Measurements from ENCODE around the gene ATP6V1G1. TPM values are rescaled to one million over a fixed set of nuclear protein-coding genes. Genes with fewer than 3 reads are reported as not detected.

ATP6V1G1 gene
- total RNA-seq, 1 donor from 2014 or later = 111 TPM

DNA sequence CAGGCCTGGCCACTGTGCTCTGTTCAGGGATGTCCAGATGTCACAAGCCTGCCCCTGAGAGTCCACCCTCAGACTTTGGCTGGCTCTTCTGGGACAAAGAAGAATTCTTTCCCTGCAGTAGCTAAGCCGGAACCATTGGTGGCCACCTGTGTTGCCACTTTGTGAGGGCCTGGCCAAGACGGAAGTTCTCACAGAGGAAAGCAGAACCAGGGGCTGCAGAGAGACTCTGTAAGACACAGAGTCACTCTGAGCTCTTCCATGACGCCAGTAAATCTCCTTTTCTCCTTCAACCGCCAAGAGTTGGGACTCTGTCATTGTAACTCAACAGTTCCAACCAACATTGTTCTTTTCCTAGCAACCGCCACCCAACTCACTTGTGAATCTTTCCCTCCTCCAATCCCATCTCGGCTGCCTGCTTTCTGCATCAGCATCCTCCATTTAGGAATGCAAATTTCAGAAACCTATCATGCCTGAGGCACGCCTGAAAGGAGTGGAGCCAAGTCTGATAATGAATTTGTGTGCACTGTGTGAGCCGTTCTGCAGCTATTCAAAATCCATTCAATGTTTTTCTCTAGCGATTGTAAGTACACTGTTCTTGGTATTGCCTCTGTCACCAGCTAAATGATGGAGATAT, 37.8 kb upstream of the ATP6V1G1 start:
- Mint-ChIP-seq H3K4me1 (no peaks in the 10 kb centered on the region), H3K27ac (ENCODE audit: unreplicated experiment) (no peak overlapping the region), H3K4me3 (no peak overlapping the region), H3K36me3 (ENCODE audit: low read depth) (no peaks in the 10 kb centered on the region), H3K9me3 (no peaks in the 10 kb centered on the region), H3K27me3 (ENCODE audit: low read depth) (peaks cover 43% of the 10 kb centered on the region)
- TF ChIP-seq, protein P1, sequence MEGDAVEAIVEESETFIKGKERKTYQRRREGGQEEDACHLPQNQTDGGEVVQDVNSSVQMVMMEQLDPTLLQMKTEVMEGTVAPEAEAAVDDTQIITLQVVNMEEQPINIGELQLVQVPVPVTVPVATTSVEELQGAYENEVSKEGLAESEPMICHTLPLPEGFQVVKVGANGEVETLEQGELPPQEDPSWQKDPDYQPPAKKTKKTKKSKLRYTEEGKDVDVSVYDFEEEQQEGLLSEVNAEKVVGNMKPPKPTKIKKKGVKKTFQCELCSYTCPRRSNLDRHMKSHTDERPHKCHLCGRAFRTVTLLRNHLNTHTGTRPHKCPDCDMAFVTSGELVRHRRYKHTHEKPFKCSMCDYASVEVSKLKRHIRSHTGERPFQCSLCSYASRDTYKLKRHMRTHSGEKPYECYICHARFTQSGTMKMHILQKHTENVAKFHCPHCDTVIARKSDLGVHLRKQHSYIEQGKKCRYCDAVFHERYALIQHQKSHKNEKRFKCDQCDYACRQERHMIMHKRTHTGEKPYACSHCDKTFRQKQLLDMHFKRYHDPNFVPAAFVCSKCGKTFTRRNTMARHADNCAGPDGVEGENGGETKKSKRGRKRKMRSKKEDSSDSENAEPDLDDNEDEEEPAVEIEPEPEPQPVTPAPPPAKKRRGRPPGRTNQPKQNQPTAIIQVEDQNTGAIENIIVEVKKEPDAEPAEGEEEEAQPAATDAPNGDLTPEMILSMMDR (conservative IDR thresholded peaks at IDR 0.05) = no peak
- DNase-seq (ENCODE audit: low read depth, low spot score) = no peak

DNA sequence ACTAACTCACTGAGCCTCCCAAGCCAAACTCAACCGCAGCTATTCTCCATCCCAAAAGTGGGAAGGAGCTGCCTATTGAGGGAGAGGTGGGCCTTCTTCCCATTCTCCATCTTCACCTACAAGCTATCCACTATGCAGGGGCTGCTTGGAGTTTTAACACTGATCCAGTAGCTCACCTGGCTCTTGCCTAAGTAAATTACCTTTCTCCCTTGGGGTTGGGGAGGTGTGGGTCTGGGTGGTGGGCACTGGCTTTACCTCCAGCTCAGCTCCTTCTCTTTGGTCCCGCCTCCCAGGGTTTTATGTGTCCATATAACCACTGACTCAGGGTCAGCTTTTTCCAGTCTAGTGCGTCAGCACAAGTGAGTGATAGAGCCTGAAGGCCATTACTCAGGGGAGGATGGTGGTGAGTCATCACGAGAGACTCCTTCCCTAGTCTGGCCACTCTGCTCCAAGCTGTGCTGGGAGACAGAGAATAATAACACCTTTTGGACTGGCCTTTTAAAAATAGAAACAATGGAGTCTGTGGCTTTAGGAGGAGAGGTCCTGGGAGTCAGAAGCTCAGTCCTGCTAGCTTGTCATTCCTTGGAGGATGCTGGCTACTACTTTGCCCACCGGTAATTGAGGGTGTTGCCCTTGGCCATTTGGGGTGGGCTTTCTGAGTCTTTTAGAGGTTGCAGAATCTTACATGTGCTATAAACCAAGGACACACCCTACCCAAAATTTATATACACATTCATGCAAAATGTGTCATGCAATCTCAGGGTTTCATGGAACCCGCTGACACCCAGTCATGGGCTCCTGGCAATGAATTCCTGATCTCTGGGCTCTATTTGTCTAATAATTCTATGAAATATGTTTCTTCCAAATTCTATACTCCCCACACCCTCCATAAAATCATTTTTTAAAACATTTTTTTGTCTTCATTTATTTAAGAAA, 35.6 kb upstream of the ATP6V1G1 start:
- no peaks in the 10 kb centered on the region for H3K9me3 Mint-ChIP-seq
- H3K4me1 Mint-ChIP-seq = no peaks in the 10 kb centered on the region
- peaks cover 29% of the 10 kb centered on the region for H3K27me3 Mint-ChIP-seq (ENCODE audit: low read depth)
- no peak overlapping the region for H3K27ac Mint-ChIP-seq (ENCODE audit: unreplicated experiment)
- TF ChIP-seq, protein P1 (conservative IDR thresholded peaks at IDR 0.05) = no peak
- H3K4me3 Mint-ChIP-seq = no peak overlapping the region
- DNase-seq (ENCODE audit: low read depth, low spot score) = no peak
- H3K36me3 Mint-ChIP-seq (ENCODE audit: low read depth) = no peaks in the 10 kb centered on the region

DNA sequence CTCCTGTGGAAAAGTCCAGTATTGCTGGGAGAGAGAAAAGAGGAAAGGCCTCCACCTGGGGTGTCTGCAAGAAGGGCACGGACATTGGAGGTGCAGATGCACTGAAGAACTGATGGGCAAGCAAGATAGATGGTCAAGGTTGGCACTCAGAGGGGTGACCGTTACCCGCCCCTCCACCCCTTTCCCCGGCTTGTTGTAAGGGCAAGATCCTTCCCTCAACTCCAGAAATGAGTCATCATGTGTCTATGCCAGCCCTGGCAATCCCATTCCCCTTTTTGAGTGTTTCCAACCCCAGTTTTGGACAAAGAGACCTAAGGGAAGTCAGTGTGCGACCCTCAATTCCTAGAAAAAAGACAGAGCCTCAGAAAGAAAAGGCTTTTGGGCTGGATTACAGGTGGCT, 34.9 kb upstream of the ATP6V1G1 start:
- Mint-ChIP-seq H3K27me3 (ENCODE audit: low read depth) (peaks cover 22% of the 10 kb centered on the region), H3K36me3 (ENCODE audit: low read depth) (no peaks in the 10 kb centered on the region), H3K27ac (ENCODE audit: unreplicated experiment) (no peak overlapping the region), H3K9me3 (no peaks in the 10 kb centered on the region), H3K4me1 (no peaks in the 10 kb centered on the region), H3K4me3 (no peak overlapping the region)
- DNase-seq (ENCODE audit: low read depth, low spot score) = no peak
- TF ChIP-seq, protein P1 (conservative IDR thresholded peaks at IDR 0.05) = no peak

DNA sequence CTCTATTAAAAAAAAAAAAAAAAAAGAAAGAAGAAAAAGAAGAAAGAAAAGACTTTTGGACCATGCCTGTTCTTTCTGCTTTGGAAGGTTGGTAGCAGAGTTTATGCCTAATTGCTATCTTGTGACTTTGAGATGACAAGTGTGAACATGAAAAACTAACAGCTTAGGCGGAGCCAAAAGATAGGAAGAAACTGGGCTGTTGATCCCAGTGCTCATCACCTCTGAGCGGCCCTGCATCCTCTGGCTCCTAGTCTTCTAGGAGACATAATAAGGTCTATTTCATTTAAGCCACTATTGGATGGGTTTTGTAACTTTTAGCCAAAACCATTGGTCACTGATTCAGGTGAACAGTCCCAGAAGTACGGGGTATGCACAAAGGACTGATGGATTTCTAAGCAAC, 34.4 kb upstream of the ATP6V1G1 start:
- Mint-ChIP-seq H3K9me3 (no peaks in the 10 kb centered on the region), H3K4me3 (no peak overlapping the region), H3K4me1 (no peaks in the 10 kb centered on the region), H3K36me3 (ENCODE audit: low read depth) (no peaks in the 10 kb centered on the region), H3K27ac (ENCODE audit: unreplicated experiment) (no peak overlapping the region), H3K27me3 (ENCODE audit: low read depth) (peaks cover 18% of the 10 kb centered on the region)
- TF ChIP-seq, protein P1 (conservative IDR thresholded peaks at IDR 0.05) = no peak
- DNase-seq (ENCODE audit: low read depth, low spot score) = no peak

DNA sequence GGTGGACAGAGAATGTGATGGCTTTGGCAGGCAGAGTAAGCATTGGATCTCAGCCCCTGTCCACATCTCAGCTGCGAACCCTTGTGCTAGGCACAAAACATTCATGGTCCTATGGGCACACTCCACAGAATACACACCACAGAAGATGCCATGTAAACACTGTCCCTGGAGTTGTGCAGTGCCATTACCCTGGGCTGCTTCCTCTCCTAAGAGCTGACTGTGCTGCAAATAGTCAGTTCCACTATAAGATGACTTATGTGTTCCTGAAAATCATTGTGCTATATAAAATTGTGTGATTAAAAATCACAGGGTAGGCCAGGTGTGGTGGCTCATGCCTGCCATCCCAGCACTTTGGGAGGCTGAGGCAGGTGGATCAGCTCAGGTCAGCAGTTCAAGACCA, 31.9 kb upstream of the ATP6V1G1 start:
- DNase-seq (ENCODE audit: low read depth, low spot score) = no peak
- no peak overlapping the region for H3K4me3 Mint-ChIP-seq
- TF ChIP-seq, protein P1 (conservative IDR thresholded peaks at IDR 0.05) = no peak
- no peaks in the 10 kb centered on the region for H3K4me1 Mint-ChIP-seq
- no peak overlapping the region for H3K27ac Mint-ChIP-seq (ENCODE audit: unreplicated experiment)
- no peaks in the 10 kb centered on the region for H3K9me3 Mint-ChIP-seq
- peaks cover 12% of the 10 kb centered on the region for H3K27me3 Mint-ChIP-seq (ENCODE audit: low read depth)
- H3K36me3 Mint-ChIP-seq (ENCODE audit: low read depth) = no peaks in the 10 kb centered on the region
